RWPE2 (cell line): ENCODE measurements around the gene API5.
A peak's percentile ranks its signal among the peaks of the same experiment; 100 is the strongest.

Source experiments
- ATAC-seq: fragments of 200-7000 bp; cut with Tn5 transposase; 3 replicates; pipeline ENCODE4 v1.9.1; 2021; ENCODE audit warnings: low read depth
- DNase-seq: peaks from one replicate; pipeline ENCODE4 v3.0.0-alpha.2; 2020; ENCODE audit warnings: low spot score
- H3K27ac ChIP-seq: fragments of 450-650 bp; 2 replicates; pipeline ENCODE4 v1.5.1; 2017; ENCODE audit warnings: mild to moderate bottlenecking; ENCODE audit not compliant: poor library complexity, severe bottlenecking
- H3K27me3 ChIP-seq: fragments of 250-450 bp; sonication (Bioruptor Pico); 2 replicates; pipeline ENCODE4 v1.5.1; 2021; ENCODE audit warnings: mild to moderate bottlenecking, moderate library complexity; ENCODE audit not compliant: insufficient read depth, poor library complexity, severe bottlenecking
- H3K36me3 ChIP-seq: fragments of 250-450 bp; sonication (Bioruptor Pico); 2 replicates; pipeline ENCODE4 v1.5.1; 2020; ENCODE audit warnings: low read depth, mild to moderate bottlenecking, moderate library complexity
- H3K4me1 ChIP-seq: fragments of 250-450 bp; sonication (Bioruptor Pico); 2 replicates; pipeline ENCODE4 v1.5.1; 2021; ENCODE audit warnings: mild to moderate bottlenecking, moderate library complexity; ENCODE audit not compliant: insufficient read depth, poor library complexity, severe bottlenecking
- H3K4me3 ChIP-seq: fragments of 250-450 bp; sonication (Bioruptor Pico); 2 replicates; pipeline ENCODE4 v1.5.1; 2021; ENCODE audit warnings: mild to moderate bottlenecking, moderate library complexity; ENCODE audit not compliant: severe bottlenecking
- H3K9me3 ChIP-seq: fragments of 250-450 bp; sonication (Bioruptor Pico); 2 replicates; pipeline ENCODE4 v1.5.1; 2021; ENCODE audit warnings: mild to moderate bottlenecking, moderate library complexity; ENCODE audit not compliant: severe bottlenecking
- CTCF ChIP-seq: fragments of 450-650 bp; IDR thresholded peaks from one replicate; pipeline ENCODE4 v1.5.1; 2017; ENCODE audit warnings: mild to moderate bottlenecking, moderate library complexity; ENCODE audit not compliant: poor library complexity, severe bottlenecking

API5 gene

GRCh38 chr11:43358279-43358800 is 46.5 kb downstream of the API5 start:
- no peaks in the 10 kb centered on the region for H3K9me3 ChIP-seq
- ATAC-seq (no peak), DNase-seq (no peak)
- no peak for TF ChIP-seq CTCF
- H3K4me3 ChIP-seq = peak overlapping the region; percentile 76
- peak overlapping the region; percentile 46 for H3K27ac ChIP-seq
- peaks cover 9% of the 10 kb centered on the region for H3K36me3 ChIP-seq
- no peaks in the 10 kb centered on the region for H3K27me3 ChIP-seq
- H3K4me1 ChIP-seq = peaks cover 10% of the 10 kb centered on the region

GRCh38 chr11:43358801-43359421 is 47.1 kb downstream of the API5 start, which contains the start of gene TTC17:
Gene TTC17, plus strand, starts transcription at chr11:43358920. Its CDS starts 35 bp downstream, at chr11:43358955.
- H3K36me3 ChIP-seq = peaks cover 13% of the 10 kb centered on the region
- H3K4me3 ChIP-seq = peak within 1 kb of the TSS; percentile 76
- TF ChIP-seq CTCF = no peak
- H3K9me3 ChIP-seq = no peaks in the 10 kb centered on the region
- peak within 1 kb of the TSS; percentile 46 for H3K27ac ChIP-seq
- no peaks in the 10 kb centered on the region for H3K27me3 ChIP-seq
- DNase-seq (peak; percentile 94), ATAC-seq (peak; percentile 96)
- H3K4me1 ChIP-seq = peaks cover 10% of the 10 kb centered on the region

GRCh38 chr11:43359422-43359818 is 47.6 kb downstream of the API5 start:
- peak overlapping the region; percentile 76 for H3K4me3 ChIP-seq
- DNase-seq = no peak
- no peak for TF ChIP-seq CTCF
- H3K36me3 ChIP-seq = peaks cover 14% of the 10 kb centered on the region
- ATAC-seq = peak; percentile 36
- peak overlapping the region; percentile 46 for H3K27ac ChIP-seq
- H3K27me3 ChIP-seq = no peaks in the 10 kb centered on the region
- peaks cover 10% of the 10 kb centered on the region for H3K4me1 ChIP-seq
- H3K9me3 ChIP-seq = no peaks in the 10 kb centered on the region

- Histone ChIP-seq H3K9me3 (no peaks in the 10 kb centered on the region), H3K4me3 (peak overlapping the region; percentile 76), H3K27ac (no peak overlapping the region), H3K36me3 (peaks cover 25% of the 10 kb centered on the region), H3K4me1 (peaks cover 10% of the 10 kb centered on the region), H3K27me3 (no peaks in the 10 kb centered on the region)
- no peak for DNase-seq
- TF ChIP-seq CTCF = no peak
- no peak for ATAC-seq
Observed at GRCh38 chr11:43360361-43361032, 48.7 kb downstream of the API5 start.
